Central memory CD8-positive, alpha-beta T cell (primary cell): ENCODE measurements around the gene PLXNA4.
"Not testable (repeated sequence)": the region's sequence is repeated elsewhere in the genome, so short reads cannot be mapped to it uniquely, and the experiment has no call there.

Source experiments
- ATAC-seq: fragments of 150-1000 bp; cut with Tn5 transposase; replicated peaks from 2 replicates; pipeline ENCODE4 v1.10.0; 2022; ENCODE audit warnings: mild to moderate bottlenecking, moderate FRiP score, moderate number of reproducible peaks; ENCODE audit not compliant: poor library complexity, severe bottlenecking; ENCODE audit errors: extremely low read depth
- DNase-seq, 2 donors: peaks; one replicate each; pipeline ENCODE4 v3.0.0; 2021; ENCODE audit warnings: low spot score in 2 of 2
- H3K27ac Mint-ChIP-seq: one replicate; pipeline ENCODE4 v1.8.0; 2022; ENCODE audit warnings: low read depth, mild to moderate bottlenecking, moderate library complexity, mixed read lengths
- H3K27me3 Mint-ChIP-seq: one replicate; pipeline ENCODE4 v1.8.0; 2022; ENCODE audit warnings: mixed read lengths
- H3K36me3 Mint-ChIP-seq: one replicate; pipeline ENCODE4 v1.8.0; 2022; ENCODE audit warnings: mild to moderate bottlenecking, moderate library complexity, mixed read lengths; ENCODE audit not compliant: insufficient read depth
- H3K4me1 Mint-ChIP-seq: one replicate; pipeline ENCODE4 v1.8.0; 2022; ENCODE audit warnings: mixed read lengths
- H3K4me3 Mint-ChIP-seq: one replicate; pipeline ENCODE4 v1.8.0; 2022; ENCODE audit warnings: mild to moderate bottlenecking, moderate library complexity, mixed read lengths
- H3K9me3 Mint-ChIP-seq: one replicate; pipeline ENCODE4 v1.8.0; 2022; ENCODE audit warnings: mixed read lengths

The PLXNA4 gene

GRCh38 chr7:132609222-132609621 is 33.0 kb upstream of the PLXNA4 start:
- no peaks in the 10 kb centered on the region for H3K36me3 Mint-ChIP-seq
- H3K4me1 Mint-ChIP-seq: no peaks in the 10 kb centered on the region
- H3K27ac Mint-ChIP-seq: no peak overlapping the region
- no peaks in the 10 kb centered on the region for H3K9me3 Mint-ChIP-seq
- H3K27me3 Mint-ChIP-seq: peaks cover 43% of the 10 kb centered on the region
- no peak for DNase-seq
- H3K4me3 Mint-ChIP-seq: no peak overlapping the region
- no peak for ATAC-seq

GRCh38 chr7:132608523-132608922 is 32.3 kb upstream of the PLXNA4 start:
- Mint-ChIP-seq H3K9me3 (no peaks in the 10 kb centered on the region), H3K4me1 (no peaks in the 10 kb centered on the region), H3K27ac (no peak overlapping the region), H3K4me3 (no peak overlapping the region), H3K36me3 (no peaks in the 10 kb centered on the region), H3K27me3 (peaks cover 36% of the 10 kb centered on the region)
- no peak for DNase-seq
- no peak for ATAC-seq

GRCh38 chr7:132607656-132608055 is 31.4 kb upstream of the PLXNA4 start:
- no peak for DNase-seq
- no peaks in the 10 kb centered on the region for H3K9me3 Mint-ChIP-seq
- H3K4me1 Mint-ChIP-seq: no peaks in the 10 kb centered on the region

GRCh38 chr7:132604121-132604520 is 27.9 kb upstream of the PLXNA4 start:
- H3K9me3 Mint-ChIP-seq: no peaks in the 10 kb centered on the region
- H3K27me3 Mint-ChIP-seq: peaks cover 27% of the 10 kb centered on the region
- DNase-seq (no peak), ATAC-seq (no peak)
- no peak overlapping the region for H3K27ac Mint-ChIP-seq
- no peaks in the 10 kb centered on the region for H3K4me1 Mint-ChIP-seq
- no peak overlapping the region for H3K4me3 Mint-ChIP-seq
- H3K36me3 Mint-ChIP-seq: no peaks in the 10 kb centered on the region

More at GRCh38 chr7:132607656-132608055, 31.4 kb upstream of the PLXNA4 start:
- Mint-ChIP-seq H3K36me3 (no peaks in the 10 kb centered on the region), H3K27ac (no peak overlapping the region), H3K27me3 (peaks cover 27% of the 10 kb centered on the region), H3K4me3 (no peak overlapping the region)
- no peak for ATAC-seq

- Mint-ChIP-seq H3K4me1 (no peaks in the 10 kb centered on the region), H3K27ac (no peak overlapping the region), H3K4me3 (no peak overlapping the region), H3K36me3 (no peaks in the 10 kb centered on the region), H3K9me3 (no peaks in the 10 kb centered on the region), H3K27me3 (peaks cover 35% of the 10 kb centered on the region)
- ATAC-seq: no peak
- DNase-seq: no peak
Observed at GRCh38 chr7:132603220-132603833, 27.1 kb upstream of the PLXNA4 start.

GRCh38 chr7:132601783-132602182 is 25.5 kb upstream of the PLXNA4 start:
- H3K27me3 Mint-ChIP-seq: peaks cover 51% of the 10 kb centered on the region
- no peaks in the 10 kb centered on the region for H3K36me3 Mint-ChIP-seq
- no peak overlapping the region for H3K27ac Mint-ChIP-seq
- no peak for DNase-seq
- H3K9me3 Mint-ChIP-seq: no peaks in the 10 kb centered on the region
- no peak overlapping the region for H3K4me3 Mint-ChIP-seq
- no peaks in the 10 kb centered on the region for H3K4me1 Mint-ChIP-seq
- no peak for ATAC-seq

GRCh38 chr7:132596588-132596987 is 20.3 kb upstream of the PLXNA4 start:
- ATAC-seq (no peak), DNase-seq (no peak)
- H3K4me3 Mint-ChIP-seq: no peak overlapping the region
- no peaks in the 10 kb centered on the region for H3K36me3 Mint-ChIP-seq
- no peak overlapping the region for H3K27ac Mint-ChIP-seq
- H3K27me3 Mint-ChIP-seq: peaks cover 65% of the 10 kb centered on the region
- H3K9me3 Mint-ChIP-seq: no peaks in the 10 kb centered on the region
- no peaks in the 10 kb centered on the region for H3K4me1 Mint-ChIP-seq

GRCh38 chr7:132594741-132595140 is 18.5 kb upstream of the PLXNA4 start:
- not testable (repeated sequence) for H3K36me3 Mint-ChIP-seq, ATAC-seq, H3K27ac Mint-ChIP-seq, H3K4me1 Mint-ChIP-seq, DNase-seq, H3K4me3 Mint-ChIP-seq, H3K9me3 Mint-ChIP-seq
- peaks cover 72% of the 10 kb centered on the region for H3K27me3 Mint-ChIP-seq

GRCh38 chr7:132592936-132593335 is 16.7 kb upstream of the PLXNA4 start:
- ATAC-seq (no peak), DNase-seq (no peak)
- Mint-ChIP-seq H3K27ac (no peak overlapping the region), H3K4me1 (no peaks in the 10 kb centered on the region), H3K27me3 (peaks cover 62% of the 10 kb centered on the region), H3K36me3 (no peaks in the 10 kb centered on the region), H3K4me3 (no peak overlapping the region), H3K9me3 (no peaks in the 10 kb centered on the region)

- Mint-ChIP-seq H3K27ac (no peak overlapping the region), H3K4me1 (no peaks in the 10 kb centered on the region), H3K4me3 (no peak overlapping the region), H3K27me3 (peaks cover 62% of the 10 kb centered on the region), H3K36me3 (no peaks in the 10 kb centered on the region), H3K9me3 (no peaks in the 10 kb centered on the region)
- ATAC-seq: no peak
- no peak for DNase-seq
Observed at GRCh38 chr7:132592231-132592920, 16.1 kb upstream of the PLXNA4 start.

GRCh38 chr7:132590162-132590561 is 13.9 kb upstream of the PLXNA4 start:
- Mint-ChIP-seq H3K9me3 (no peaks in the 10 kb centered on the region), H3K36me3 (no peaks in the 10 kb centered on the region), H3K4me1 (no peaks in the 10 kb centered on the region), H3K27ac (no peak overlapping the region), H3K27me3 (peaks cover 48% of the 10 kb centered on the region), H3K4me3 (no peak overlapping the region)
- ATAC-seq: no peak
- no peak for DNase-seq

- DNase-seq (no peak), ATAC-seq (no peak)
- no peak overlapping the region for H3K4me3 Mint-ChIP-seq
- no peaks in the 10 kb centered on the region for H3K36me3 Mint-ChIP-seq
- no peak overlapping the region for H3K27ac Mint-ChIP-seq
- no peaks in the 10 kb centered on the region for H3K4me1 Mint-ChIP-seq
- peaks cover 47% of the 10 kb centered on the region for H3K27me3 Mint-ChIP-seq
- H3K9me3 Mint-ChIP-seq: no peaks in the 10 kb centered on the region
Observed at GRCh38 chr7:132588596-132588995, 12.3 kb upstream of the PLXNA4 start.

GRCh38 chr7:132584796-132585494 is 8.7 kb upstream of the PLXNA4 start:
- Mint-ChIP-seq H3K36me3 (no peaks in the 10 kb centered on the region), H3K27me3 (peaks cover 51% of the 10 kb centered on the region), H3K27ac (no peak overlapping the region), H3K4me3 (no peak overlapping the region), H3K4me1 (no peaks in the 10 kb centered on the region), H3K9me3 (no peaks in the 10 kb centered on the region)
- ATAC-seq (no peak), DNase-seq (no peak)
